HEK293 (cell line): ENCODE results near the gene PTGES2.

Experiments used
- EGR2 ChIP-seq: fragments of 450-650 bp; formaldehyde crosslinking; IDR thresholded peaks from 2 replicates; pipeline ENCODE4 v1.5.1; 2016; ENCODE audit warnings: low read depth, missing biosample characterization, missing genetic modification characterization
- GLIS1 ChIP-seq: fragments of 450-650 bp; formaldehyde crosslinking; IDR thresholded peaks from 2 replicates; pipeline ENCODE4 v1.5.1; 2016; ENCODE audit warnings: missing biosample characterization, missing genetic modification characterization
- HIC1 ChIP-seq: fragments of 450-650 bp; formaldehyde crosslinking; IDR thresholded peaks from 2 replicates; pipeline ENCODE4 v1.5.1; 2016; ENCODE audit warnings: missing biosample characterization, missing genetic modification characterization
- INSM2 ChIP-seq: fragments of 450-650 bp; formaldehyde crosslinking; IDR thresholded peaks from 2 replicates; pipeline ENCODE4 v1.5.1; 2016; ENCODE audit warnings: missing biosample characterization, missing genetic modification characterization
- KLF9 ChIP-seq: fragments of 450-650 bp; formaldehyde crosslinking; IDR thresholded peaks from 2 replicates; pipeline ENCODE4 v1.5.1; 2016; ENCODE audit warnings: missing biosample characterization, missing genetic modification characterization, low read depth
- SALL2 ChIP-seq: fragments of 450-650 bp; formaldehyde crosslinking; IDR thresholded peaks from 2 replicates; pipeline ENCODE4 v1.5.0; 2017; ENCODE audit warnings: missing biosample characterization, mild to moderate bottlenecking, missing genetic modification characterization, borderline replicate concordance
- SCRT2 ChIP-seq: fragments of 450-650 bp; formaldehyde crosslinking; IDR thresholded peaks from 2 replicates; pipeline ENCODE4 v1.5.1; 2016; ENCODE audit warnings: missing biosample characterization, missing genetic modification characterization
- SP2 ChIP-seq: fragments of 450-650 bp; formaldehyde crosslinking; IDR thresholded peaks from 2 replicates; pipeline ENCODE4 v1.5.1; 2016; ENCODE audit warnings: missing biosample characterization, missing genetic modification characterization
- ZBTB21 ChIP-seq: fragments of 450-650 bp; formaldehyde crosslinking; IDR thresholded peaks from 2 replicates; pipeline ENCODE4 v1.5.1; 2017; ENCODE audit warnings: missing biosample characterization, missing genetic modification characterization
- ZBTB26 ChIP-seq: fragments of 450-650 bp; formaldehyde crosslinking; optimal IDR thresholded peaks from 2 replicates; pipeline ENCODE3; 2016; ENCODE audit warnings: missing biosample characterization, mild to moderate bottlenecking, missing genetic modification characterization
- ZBTB7A ChIP-seq: fragments of 450-650 bp; formaldehyde crosslinking; IDR thresholded peaks from 2 replicates; pipeline ENCODE4 v1.5.1; 2016; ENCODE audit warnings: low read depth, missing biosample characterization, missing genetic modification characterization
- ZBTB8A ChIP-seq: fragments of 450-650 bp; formaldehyde crosslinking; IDR thresholded peaks from 2 replicates; pipeline ENCODE4 v1.5.1; 2016; ENCODE audit warnings: missing biosample characterization, missing genetic modification characterization
- ZEB2 ChIP-seq: fragments of 450-650 bp; formaldehyde crosslinking; IDR thresholded peaks from 2 replicates; pipeline ENCODE4 v1.5.1; 2016; ENCODE audit warnings: missing biosample characterization, missing genetic modification characterization
- ZNF138 ChIP-seq: fragments of 450-650 bp; formaldehyde crosslinking; IDR thresholded peaks from 2 replicates; pipeline ENCODE4 v1.5.1; 2016; ENCODE audit warnings: missing biosample characterization, missing genetic modification characterization, borderline replicate concordance
- ZNF169 ChIP-seq: fragments of 450-650 bp; formaldehyde crosslinking; IDR thresholded peaks from 2 replicates; pipeline ENCODE4 v1.5.1; 2016; ENCODE audit warnings: missing biosample characterization, missing genetic modification characterization
- ZNF2 ChIP-seq: fragments of 450-650 bp; formaldehyde crosslinking; IDR thresholded peaks from 2 replicates; pipeline ENCODE4 v1.5.1; 2016; ENCODE audit warnings: missing biosample characterization, missing genetic modification characterization
- ZNF292 ChIP-seq: fragments of 450-650 bp; formaldehyde crosslinking; IDR thresholded peaks from 2 replicates; pipeline ENCODE4 v1.5.1; 2016; ENCODE audit warnings: low read depth, missing biosample characterization, missing genetic modification characterization, borderline replicate concordance
- ZNF404 ChIP-seq: fragments of 450-650 bp; formaldehyde crosslinking; IDR thresholded peaks from 2 replicates; pipeline ENCODE4 v1.5.1; 2017; ENCODE audit warnings: missing biosample characterization, missing genetic modification characterization
- ZNF426 ChIP-seq: fragments of 450-650 bp; formaldehyde crosslinking; IDR thresholded peaks from 2 replicates; pipeline ENCODE4 v1.5.1; 2017; ENCODE audit warnings: missing biosample characterization, missing genetic modification characterization, mild to moderate bottlenecking, inconsistent platforms, moderate library complexity
- ZNF555 ChIP-seq: fragments of 450-650 bp; formaldehyde crosslinking; conservative IDR thresholded peaks from 2 replicates; pipeline ENCODE4 v1.5.1; 2017; ENCODE audit warnings: missing biosample characterization, mild to moderate bottlenecking, missing genetic modification characterization, inconsistent platforms
- ZNF623 ChIP-seq: fragments of 450-650 bp; formaldehyde crosslinking; IDR thresholded peaks from 2 replicates; pipeline ENCODE4 v1.5.1; 2016; ENCODE audit warnings: missing biosample characterization, missing genetic modification characterization
- ZNF629 ChIP-seq: fragments of 450-650 bp; formaldehyde crosslinking; IDR thresholded peaks from 2 replicates; pipeline ENCODE4 v1.5.1; 2017; ENCODE audit warnings: missing biosample characterization, missing genetic modification characterization
- ZNF645 ChIP-seq: fragments of 450-650 bp; formaldehyde crosslinking; IDR thresholded peaks from 2 replicates; pipeline ENCODE4; 2016; ENCODE audit warnings: missing biosample characterization, missing genetic modification characterization
- ZNF664 ChIP-seq: fragments of 450-650 bp; formaldehyde crosslinking; IDR thresholded peaks from 2 replicates; pipeline ENCODE4 v1.5.1; 2016; ENCODE audit warnings: missing biosample characterization, missing genetic modification characterization
- ZNF768 ChIP-seq: fragments of 450-650 bp; formaldehyde crosslinking; IDR thresholded peaks from 2 replicates; pipeline ENCODE4 v1.5.1; 2018; ENCODE audit warnings: missing biosample characterization, mild to moderate bottlenecking, missing genetic modification characterization
- ZNF837 ChIP-seq: fragments of 450-650 bp; formaldehyde crosslinking; IDR thresholded peaks from 2 replicates; pipeline ENCODE4 v1.5.1; 2016; ENCODE audit warnings: missing biosample characterization, missing genetic modification characterization
- ZNF843 ChIP-seq: fragments of 450-650 bp; formaldehyde crosslinking; IDR thresholded peaks from 2 replicates; pipeline ENCODE4 v1.5.1; 2016; ENCODE audit warnings: missing biosample characterization, missing genetic modification characterization
- TF ChIP-seq, protein P1 (sequence below): fragments of 450-650 bp; formaldehyde crosslinking; IDR thresholded peaks from 2 replicates; pipeline ENCODE4 v1.5.1; 2016; ENCODE audit warnings: missing biosample characterization, missing genetic modification characterization
- TF ChIP-seq, protein P2 (sequence below): fragments of 450-650 bp; formaldehyde crosslinking; conservative IDR thresholded peaks from 2 replicates; pipeline ENCODE4 v1.5.1; 2016; ENCODE audit warnings: low read depth, missing biosample characterization, missing genetic modification characterization

PTGES2 gene

DNA sequence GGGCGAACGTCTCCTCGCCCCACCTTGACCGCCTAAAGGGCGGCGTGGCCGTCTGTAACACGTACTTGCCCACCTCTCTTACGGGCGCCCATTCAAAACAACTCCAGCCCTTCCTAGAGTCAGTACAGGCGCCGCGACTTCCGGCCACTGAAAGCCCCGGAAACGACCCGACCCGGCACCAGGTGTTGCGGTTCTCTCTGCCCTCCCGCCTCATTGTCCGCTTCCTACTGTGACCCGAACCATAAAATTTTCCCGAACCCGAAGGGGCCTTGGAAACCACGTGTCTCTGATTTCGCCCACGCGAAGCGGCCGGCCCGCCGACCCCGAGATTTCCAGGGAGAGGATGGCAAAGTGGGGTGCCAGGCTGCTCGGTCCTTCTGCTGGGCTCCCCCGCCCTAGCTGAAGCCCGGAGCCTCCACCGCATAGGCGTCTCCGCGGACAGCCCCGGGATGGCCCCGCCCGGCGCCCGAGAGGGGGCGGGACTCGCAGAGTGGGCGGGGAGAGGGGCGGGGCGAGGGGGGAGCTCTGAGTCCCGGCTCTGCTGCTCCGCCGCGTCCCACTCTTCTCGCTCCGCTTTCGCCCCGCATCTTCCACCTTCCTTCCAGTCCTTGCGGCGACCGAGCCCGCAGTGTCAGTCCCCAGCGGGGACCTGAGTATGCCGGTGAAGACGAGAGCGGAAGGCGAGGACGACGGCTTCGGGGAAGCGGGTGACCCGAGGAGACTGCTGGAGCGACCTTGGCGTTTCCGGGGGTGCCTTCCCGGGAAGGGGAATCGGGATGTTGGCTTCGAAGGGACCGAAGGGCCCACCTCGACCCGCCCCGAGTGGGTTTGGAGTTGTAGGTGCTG is 684 bp upstream of the PTGES2 start (continued):
- TF ChIP-seq HIC1 (peak; percentile 85), ZNF169 (tag by site-specific recombination) (no peak), EGR2 (tag by site-specific recombination) (peak; percentile 79), ZNF623 (no peak), SCRT2 (tag by site-specific recombination) (no peak), ZNF2 (tag by site-specific recombination) (no peak), ZNF768 (no peak), SP2 (tag by site-specific recombination) (peak; percentile 82), ZNF837 (tag by site-specific recombination) (no peak), INSM2 (tag by site-specific recombination) (no peak), ZNF664 (no peak), ZNF404 (tag by site-specific recombination) (no peak), ZNF629 (tag by site-specific recombination) (no peak; the same call in none of the 2 replicates), ZBTB7A (tag by site-specific recombination) (no peak), ZNF645 (tag by site-specific recombination) (no peak), ZNF138 (tag by site-specific recombination) (no peak), ZNF843 (tag by site-specific recombination) (no peak), KLF9 (peak; percentile 97), ZNF555 (no peak), SALL2 (no peak), ZBTB26 (tag by site-specific recombination) (peak; percentile 60), ZEB2 (peak; percentile 81; the same call in 1 of the 2 replicates), ZBTB8A (peak; percentile 99), ZBTB21 (tag by site-specific recombination) (no peak), ZNF292 (tag by site-specific recombination) (no peak), GLIS1 (tag by site-specific recombination) (peak; percentile 34; the same call in 1 of the 2 replicates), ZNF426 (tag by site-specific recombination) (no peak)
- TF ChIP-seq, protein P1, sequence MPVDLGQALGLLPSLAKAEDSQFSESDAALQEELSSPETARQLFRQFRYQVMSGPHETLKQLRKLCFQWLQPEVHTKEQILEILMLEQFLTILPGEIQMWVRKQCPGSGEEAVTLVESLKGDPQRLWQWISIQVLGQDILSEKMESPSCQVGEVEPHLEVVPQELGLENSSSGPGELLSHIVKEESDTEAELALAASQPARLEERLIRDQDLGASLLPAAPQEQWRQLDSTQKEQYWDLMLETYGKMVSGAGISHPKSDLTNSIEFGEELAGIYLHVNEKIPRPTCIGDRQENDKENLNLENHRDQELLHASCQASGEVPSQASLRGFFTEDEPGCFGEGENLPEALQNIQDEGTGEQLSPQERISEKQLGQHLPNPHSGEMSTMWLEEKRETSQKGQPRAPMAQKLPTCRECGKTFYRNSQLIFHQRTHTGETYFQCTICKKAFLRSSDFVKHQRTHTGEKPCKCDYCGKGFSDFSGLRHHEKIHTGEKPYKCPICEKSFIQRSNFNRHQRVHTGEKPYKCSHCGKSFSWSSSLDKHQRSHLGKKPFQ (tag by site-specific recombination) = no peak
- TF ChIP-seq, protein P2, sequence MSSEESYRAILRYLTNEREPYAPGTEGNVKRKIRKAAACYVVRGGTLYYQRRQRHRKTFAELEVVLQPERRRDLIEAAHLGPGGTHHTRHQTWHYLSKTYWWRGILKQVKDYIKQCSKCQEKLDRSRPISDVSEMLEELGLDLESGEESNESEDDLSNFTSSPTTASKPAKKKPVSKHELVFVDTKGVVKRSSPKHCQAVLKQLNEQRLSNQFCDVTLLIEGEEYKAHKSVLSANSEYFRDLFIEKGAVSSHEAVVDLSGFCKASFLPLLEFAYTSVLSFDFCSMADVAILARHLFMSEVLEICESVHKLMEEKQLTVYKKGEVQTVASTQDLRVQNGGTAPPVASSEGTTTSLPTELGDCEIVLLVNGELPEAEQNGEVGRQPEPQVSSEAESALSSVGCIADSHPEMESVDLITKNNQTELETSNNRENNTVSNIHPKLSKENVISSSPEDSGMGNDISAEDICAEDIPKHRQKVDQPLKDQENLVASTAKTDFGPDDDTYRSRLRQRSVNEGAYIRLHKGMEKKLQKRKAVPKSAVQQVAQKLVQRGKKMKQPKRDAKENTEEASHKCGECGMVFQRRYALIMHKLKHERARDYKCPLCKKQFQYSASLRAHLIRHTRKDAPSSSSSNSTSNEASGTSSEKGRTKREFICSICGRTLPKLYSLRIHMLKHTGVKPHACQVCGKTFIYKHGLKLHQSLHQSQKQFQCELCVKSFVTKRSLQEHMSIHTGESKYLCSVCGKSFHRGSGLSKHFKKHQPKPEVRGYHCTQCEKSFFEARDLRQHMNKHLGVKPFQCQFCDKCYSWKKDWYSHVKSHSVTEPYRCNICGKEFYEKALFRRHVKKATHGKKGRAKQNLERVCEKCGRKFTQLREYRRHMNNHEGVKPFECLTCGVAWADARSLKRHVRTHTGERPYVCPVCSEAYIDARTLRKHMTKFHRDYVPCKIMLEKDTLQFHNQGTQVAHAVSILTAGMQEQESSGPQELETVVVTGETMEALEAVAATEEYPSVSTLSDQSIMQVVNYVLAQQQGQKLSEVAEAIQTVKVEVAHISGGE (tag by site-specific recombination) = peak; percentile 90
